NCI-H128 (cell line): Measurements from ENCODE around the gene IRF8.
"Not testable (repeated sequence)": the region's sequence is repeated elsewhere in the genome, so short reads cannot be mapped to it uniquely, and the experiment has no call there.

Experiments used
- DNase-seq: peaks from one replicate; lab custom pipeline; 2025; ENCODE audit not compliant: unreplicated experiment; lab: John Stamatoyannopoulos, UW

Gene IRF8

GRCh38 chr16:85931596-85932402, 32.8 kb downstream of the IRF8 start:
- DNase-seq, result no peak

GRCh38 chr16:85934210-85934609, 35.2 kb downstream of the IRF8 start:
- DNase-seq, result no peak

GRCh38 chr16:85935391-85935973, 36.5 kb downstream of the IRF8 start:
- DNase-seq, result no peak

- no peak for DNase-seq
These were observed 37.2 kb downstream of the IRF8 start for GRCh38 chr16:85935974-85936760.

- no peak for DNase-seq
These were observed 37.9 kb downstream of the IRF8 start for GRCh38 chr16:85936816-85937215.

- DNase-seq, result no peak
These were observed 41.3 kb downstream of the IRF8 start for GRCh38 chr16:85940214-85940613.

- no peak for DNase-seq
These were observed 43.1 kb downstream of the IRF8 start for GRCh38 chr16:85941863-85942644.

GRCh38 chr16:85942659-85943058, 43.7 kb downstream of the IRF8 start:
- not testable (repeated sequence) for DNase-seq

- no peak for DNase-seq
These were observed 44.7 kb downstream of the IRF8 start for GRCh38 chr16:85943711-85944110.

- DNase-seq, result no peak
These were observed 45.8 kb downstream of the IRF8 start for GRCh38 chr16:85944572-85945423.

- DNase-seq, result no peak
These were observed 46.4 kb downstream of the IRF8 start for GRCh38 chr16:85945424-85945751.

GRCh38 chr16:85946541-85947124, 47.7 kb downstream of the IRF8 start:
- DNase-seq, result no peak

- no peak for DNase-seq
These were observed 48.5 kb downstream of the IRF8 start for GRCh38 chr16:85947230-85948137.

GRCh38 chr16:85948138-85948509, 49.2 kb downstream of the IRF8 start:
- DNase-seq, result no peak

GRCh38 chr16:85948616-85949265, 49.8 kb downstream of the IRF8 start:
- no peak for DNase-seq

GRCh38 chr16:85950136-85950918, 51.4 kb downstream of the IRF8 start:
- no peak for DNase-seq

- no peak for DNase-seq
These were observed 53.2 kb downstream of the IRF8 start for GRCh38 chr16:85952197-85952596.

GRCh38 chr16:85952811-85953210, 53.8 kb downstream of the IRF8 start:
- no peak for DNase-seq
